ENCODE results near the gene PRKCA. TPM values are rescaled to one million over a fixed set of nuclear protein-coding genes. Genes with fewer than 3 reads are reported as not detected.

The PRKCA gene
- total and polyA plus RNA-seq, 10 of the 15 experiments (the other 5 are each of a cell fraction or from before 2014, with no cell fraction given): 0.11 to 14.6 (median 0.72) TPM

- ChIA-PET RAD21 (ENCODE audit: unreplicated experiment) (interaction anchor here (0.9 to 2.3 kb wide), 2 partner anchors 72 to 80 kb away, joined by 4 to 13 read pairs; no protein-coding TSS in a partner anchor), CTCF (interaction anchor here (0.7 to 1.6 kb wide), 6 partner anchors 13 to 161 kb away, joined by 3 to 5 read pairs (median 3); no protein-coding TSS in a partner anchor), POLR2A (no interaction called here), SMC1A (ENCODE audit: uncharacterized antibody, unreplicated experiment) (interaction anchor here (0.8 to 2.6 kb wide), 3 partner anchors 13 to 66 kb away, joined by 3 to 12 read pairs (median 4); no protein-coding TSS in a partner anchor)
- no peaks in the 10 kb centered on the region for H3K36me3 ChIP-seq (ENCODE audit: control insufficient read depth in 2 of 2, insufficient read depth in 2 of 2, low read length in 1 of 2)
- ATAC-seq (peak; percentile 79), DNase-seq (ENCODE audit: low read depth, low spot score) (no peak), FAIRE-seq (no peak)
- H3K27ac ChIP-seq (ENCODE audit: control insufficient read depth, insufficient read depth): no peak overlapping the region
- no peak overlapping the region for H2AFZ ChIP-seq (ENCODE audit: control insufficient read depth, low read depth, low read length)
- TF ChIP-seq EED (IDR thresholded peaks at IDR 0.05; ENCODE audit: low read depth) (no peak), ZNF274 (IDR thresholded peaks at IDR 0.05; ENCODE audit: insufficient read depth, insufficient read length) (no peak), HDAC2 (IDR thresholded peaks at IDR 0.05) (no peak), ZSCAN29 (IDR thresholded peaks at IDR 0.05) (no peak), ZNF207 (IDR thresholded peaks at IDR 0.05; ENCODE audit: borderline replicate concordance) (no peak), BCL3 (IDR thresholded peaks at IDR 0.05; ENCODE audit: borderline replicate concordance, insufficient read depth, low read depth, low read length, poor library complexity, severe bottlenecking) (no peak), E2F8 (IDR thresholded peaks at IDR 0.05; ENCODE audit: low read depth, partially characterized antibody) (no peak), BCLAF1 (IDR thresholded peaks at IDR 0.05) (no peak), SMC3 (IDR thresholded peaks at IDR 0.05; ENCODE audit: borderline replicate concordance, low read length) (no peak), BMI1 (IDR thresholded peaks at IDR 0.05; ENCODE audit: borderline replicate concordance) (no peak), BCL11A (IDR thresholded peaks at IDR 0.05; ENCODE audit: low read depth, low read length) (no peak), KLF5 (IDR thresholded peaks at IDR 0.05; ENCODE audit: partially characterized antibody) (no peak)
- BruUV-seq (replicated peaks): no TSS peak
- H3K27me3 ChIP-seq (replicated peaks in 1 of 2; ENCODE audit: control insufficient read depth in 2 of 2, insufficient read depth in 2 of 2, low read length in 1 of 2): no peaks in the 10 kb centered on the region
- H3K4me2 ChIP-seq (ENCODE audit: control insufficient read depth, insufficient read depth): no peak overlapping the region
- H3K4me1 ChIP-seq (ENCODE audit: control insufficient read depth, insufficient read depth, low read length): no peaks in the 10 kb centered on the region
- in situ Hi-C loops (cut with MboI): no loop called here
- H3K9me3 ChIP-seq (replicated peaks; ENCODE audit: control insufficient read depth, insufficient read depth, low read length): no peaks in the 10 kb centered on the region
- H3K79me2 ChIP-seq (ENCODE audit: control insufficient read depth, insufficient read depth, low read length): no peaks in the 10 kb centered on the region
- intact Hi-C loops (cut with micrococcal nuclease; ENCODE audit: unreplicated experiment): no loop called here
- H3K9ac ChIP-seq (ENCODE audit: control insufficient read depth, insufficient read depth, low read length): no peak overlapping the region
- 0% methylated on average over 3 of the region's 3 CpGs for WGBS (ENCODE audit: insufficient coverage, insufficient replicate concordance, low lambda C conversion rate, missing lambda C conversion rate)
- H3K4me3 ChIP-seq: no peak overlapping the region
- H4K20me1 ChIP-seq (ENCODE audit: control insufficient read depth, insufficient read depth): no peaks in the 10 kb centered on the region
Observed at GRCh38 chr17:66633317-66633965, 331.0 kb downstream of the PRKCA start.

All from GM12878 (cell line).